Fibroblast of lung (primary cell): ENCODE measurements around the gene SESN2. TPM values are rescaled to one million over a fixed set of nuclear protein-coding genes. Genes with fewer than 3 reads are reported as not detected.

ENCODE experiments used
- DNase-seq, 2 donors: peaks; one replicate each; pipeline versions ENCODE4 v3.0.0 to v3.0.0-alpha.2; 2010; ENCODE audit warnings: low read depth in 2 of 2
- H2AFZ ChIP-seq: 2 replicates; pipeline ENCODE4 v1.5.1; 2012; ENCODE audit warnings: low read length, control low read depth, inconsistent platforms
- H3K27ac ChIP-seq: 2 replicates; pipeline ENCODE4 v1.5.1; 2011; ENCODE audit warnings: low read length, control low read depth; ENCODE audit not compliant: insufficient read depth
- H3K27me3 ChIP-seq: 2 replicates; pipeline ENCODE4 v1.5.1; 2011; ENCODE audit warnings: mild to moderate bottlenecking, low read length; ENCODE audit not compliant: control insufficient read depth, insufficient read depth
- H3K36me3 ChIP-seq: 2 replicates; pipeline ENCODE4 v1.5.1; 2011; ENCODE audit warnings: low read length; ENCODE audit not compliant: control insufficient read depth, insufficient read depth
- H3K4me1 ChIP-seq: 2 replicates; pipeline ENCODE4 v1.5.1; 2011; ENCODE audit warnings: low read length; ENCODE audit not compliant: control insufficient read depth, insufficient read depth; ENCODE audit errors: extremely low read depth
- H3K4me2 ChIP-seq: 2 replicates; pipeline ENCODE4 v1.5.1; 2011; ENCODE audit warnings: low read length, control low read depth; ENCODE audit not compliant: insufficient read depth; ENCODE audit errors: extremely low read depth
- H3K4me3 ChIP-seq, 4 experiments: fragments of 200-600 bp in 1 of 4; sonication (generic) in 1 of 4; replicated peaks in 1 of 4; 2 replicates each; pipeline ENCODE4 v1.5.1; 2011 to 2016; ENCODE audit warnings: low read length in 4 of 4, low read depth in 3 of 4, mild to moderate bottlenecking in 3 of 4, control low read depth in 2 of 4, inconsistent platforms in 1 of 4, mixed read lengths in 1 of 4; ENCODE audit not compliant: insufficient read depth in 1 of 4; ENCODE audit errors: control extremely low read depth in 1 of 4
- H3K79me2 ChIP-seq: 2 replicates; pipeline ENCODE4 v1.5.1; 2012; ENCODE audit warnings: mild to moderate bottlenecking, low read length, inconsistent platforms; ENCODE audit not compliant: control insufficient read depth, insufficient read depth
- H3K9ac ChIP-seq: 2 replicates; pipeline ENCODE4 v1.5.1; 2011; ENCODE audit warnings: mild to moderate bottlenecking, low read length, control low read depth; ENCODE audit not compliant: insufficient read depth
- H3K9me3 ChIP-seq: 2 replicates; pipeline ENCODE4 v1.5.1; 2012; ENCODE audit warnings: low read depth, low read length; ENCODE audit not compliant: control insufficient read depth, insufficient read depth
- H4K20me1 ChIP-seq: 2 replicates; pipeline ENCODE4 v1.5.1; 2011; ENCODE audit warnings: low read length; ENCODE audit not compliant: control insufficient read depth, insufficient read depth; ENCODE audit errors: extremely low read depth
- CTCF ChIP-seq, 2 donors: IDR thresholded peaks in 1 of 2; conservative IDR thresholded peaks in 1 of 2; 1 replicate in 1 of 2; 2 replicates in 1 of 2; pipeline ENCODE4 v1.5.1; 2011 to 2012; ENCODE audit warnings: low read length in 2 of 2, control low read depth in 1 of 2, inconsistent platforms in 1 of 2, low read depth in 1 of 2, mild to moderate bottlenecking in 1 of 2
- EZH2 ChIP-seq: IDR thresholded peaks from 2 replicates; pipeline ENCODE4 v1.5.1; 2012; ENCODE audit warnings: low read length, control low read depth, mild to moderate bottlenecking; ENCODE audit errors: missing control alignments
- polyA plus RNA-seq, 2 donors: library from polyadenylated mRNA; depleted of rRNA in 1 of 2; stranded (reverse) in 1 of 2; unstranded in 1 of 2; fragments of >200 nt; gene quantifications; 2 replicates each; pipeline ENCODE4 v1.2.1, GENCODE V29; 2011 to 2012; ENCODE audit warnings: missing spikeins in 1 of 2
- total RNA-seq: library from RNA; depleted of rRNA; stranded (reverse); fragments of >200 nt; gene quantifications from 2 replicates; pipeline ENCODE4 v1.2.1, GENCODE V29; 2014

Gene SESN2
- total and polyA plus RNA-seq, 2 donors (not counting 1 experiment from before 2014, with no cell fraction given), result 8.4 to 55.2 TPM

- Histone ChIP-seq H3K9me3 (no peaks in the 10 kb centered on the region), H3K4me3 (peak overlapping the region in 2 of 4 experiments; percentile 81 to 85), H4K20me1 (no peaks in the 10 kb centered on the region), H3K4me1 (no peaks in the 10 kb centered on the region), H3K27me3 (no peaks in the 10 kb centered on the region), H3K4me2 (no peak overlapping the region), H3K27ac (no peak overlapping the region), H3K36me3 (peaks cover 7% of the 10 kb centered on the region), H3K79me2 (peaks cover 48% of the 10 kb centered on the region), H3K9ac (no peak overlapping the region), H2AFZ (no peak overlapping the region)
- no peak for TF ChIP-seq CTCF (conservative IDR thresholded peaks at IDR 0.05 in 1 of 2, IDR thresholded peaks at IDR 0.05 in 1 of 2; ENCODE audit: low read depth in 1 of 2, low read length in 2 of 2)
- TF ChIP-seq EZH2, result no peak
- DNase-seq, result no peak
These were observed 26.1 kb upstream of the SESN2 start for GRCh38 chr1:28233264-28233606.

- Histone ChIP-seq H3K4me1 (no peaks in the 10 kb centered on the region), H3K27ac (peak within 1 kb of the TSS; percentile 84), H3K4me3 (peak within 1 kb of the TSS; percentile 81 to 97 (median 94)), H3K9ac (peak within 1 kb of the TSS; percentile 83), H3K4me2 (peak within 1 kb of the TSS; percentile 97), H3K27me3 (no peaks in the 10 kb centered on the region), H4K20me1 (no peaks in the 10 kb centered on the region), H3K79me2 (peaks cover 37% of the 10 kb centered on the region), H3K36me3 (peaks cover 5% of the 10 kb centered on the region), H2AFZ (peak within 1 kb of the TSS; percentile 98), H3K9me3 (no peaks in the 10 kb centered on the region)
- DNase-seq, result peak; percentile 98
- TF ChIP-seq EZH2 (no peak), CTCF (conservative IDR thresholded peaks at IDR 0.05 in 1 of 2, IDR thresholded peaks at IDR 0.05 in 1 of 2; ENCODE audit: low read depth in 1 of 2, low read length in 2 of 2) (no peak)
These were observed 23.3 kb upstream of the SESN2 start, which contains the start of gene ATP5IF1 for GRCh38 chr1:28235755-28236655. Gene ATP5IF1, plus strand, starts transcription at chr1:28236124. Its CDS starts 60 bp downstream, at chr1:28236184.

GRCh38 chr1:28236656-28237322 is 22.5 kb upstream of the SESN2 start:
- H3K27me3 ChIP-seq, result no peaks in the 10 kb centered on the region
- DNase-seq, result no peak

More at GRCh38 chr1:28236656-28237322, 22.5 kb upstream of the SESN2 start:
- Histone ChIP-seq H3K4me3 (peak overlapping the region; percentile 81 to 97 (median 94)), H2AFZ (peak overlapping the region; percentile 98), H4K20me1 (no peaks in the 10 kb centered on the region), H3K9me3 (no peaks in the 10 kb centered on the region), H3K79me2 (peaks cover 29% of the 10 kb centered on the region), H3K4me2 (peak overlapping the region; percentile 88), H3K4me1 (no peaks in the 10 kb centered on the region), H3K9ac (peak overlapping the region; percentile 83), H3K27ac (peak overlapping the region; percentile 84), H3K36me3 (peaks cover 5% of the 10 kb centered on the region)
- TF ChIP-seq CTCF (conservative IDR thresholded peaks at IDR 0.05 in 1 of 2, IDR thresholded peaks at IDR 0.05 in 1 of 2; ENCODE audit: low read depth in 1 of 2, low read length in 2 of 2) (no peak), EZH2 (no peak)
